Raji (cell line): ENCODE results near the gene EPHB2.

ENCODE experiments used
- POLR2A ChIP-seq: IDR thresholded peaks from 2 replicates; pipeline ENCODE4 v1.6.1; 2011; ENCODE audit warnings: low read depth, low read length, control low read depth; ENCODE audit not compliant: insufficient read depth

Gene EPHB2

GRCh38 chr1:22683547-22683946 is 27.1 kb upstream of the EPHB2 start:
- no peak for TF ChIP-seq POLR2A

- TF ChIP-seq POLR2A: no peak
These were observed 25.0 kb upstream of the EPHB2 start for GRCh38 chr1:22685591-22686059.

DNA sequence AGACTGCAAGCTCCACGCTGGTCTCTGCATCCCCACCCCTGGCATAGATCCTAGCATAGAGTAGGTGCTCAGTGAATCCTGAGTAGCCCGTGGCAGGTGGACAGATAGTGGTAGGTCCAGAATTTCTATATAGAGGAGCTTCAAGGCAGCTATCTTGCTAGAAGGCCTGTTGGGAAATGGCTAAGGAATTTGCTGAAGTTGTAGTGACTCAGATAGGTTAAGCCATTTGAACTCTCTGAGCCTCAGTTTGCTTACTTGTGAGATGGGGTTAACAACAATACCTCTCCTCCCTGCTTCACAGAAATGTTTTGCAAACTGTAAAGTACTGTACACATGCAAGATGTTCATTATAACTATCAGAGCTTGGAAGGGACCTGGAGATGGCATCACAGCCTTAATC is 23.4 kb upstream of the EPHB2 start:
- no peak for TF ChIP-seq POLR2A

- no peak for TF ChIP-seq POLR2A
These were observed 22.2 kb upstream of the EPHB2 start for GRCh38 chr1:22688466-22688865.

DNA sequence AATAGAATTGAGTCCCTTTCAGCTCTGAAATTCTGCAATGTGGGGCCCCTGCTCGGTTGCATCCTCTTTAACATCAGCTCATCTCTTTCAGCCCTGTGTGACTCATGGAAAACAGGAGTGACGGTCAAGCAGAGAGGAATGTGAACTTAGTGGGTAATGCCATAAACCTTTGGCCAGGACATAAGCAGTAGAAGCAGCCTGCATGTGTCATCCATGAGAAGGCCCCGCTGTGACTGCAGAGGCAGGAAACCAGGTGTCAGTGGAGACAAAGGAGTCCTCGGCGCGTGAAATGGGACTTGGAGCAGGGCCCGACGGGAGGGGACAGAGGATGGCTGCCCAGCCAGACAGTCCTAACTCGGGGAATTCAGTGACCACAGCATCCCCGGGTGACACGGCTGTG is 21.1 kb upstream of the EPHB2 start:
- TF ChIP-seq POLR2A: no peak

GRCh38 chr1:22691031-22691753 is 19.4 kb upstream of the EPHB2 start:
- no peak for TF ChIP-seq POLR2A

DNA sequence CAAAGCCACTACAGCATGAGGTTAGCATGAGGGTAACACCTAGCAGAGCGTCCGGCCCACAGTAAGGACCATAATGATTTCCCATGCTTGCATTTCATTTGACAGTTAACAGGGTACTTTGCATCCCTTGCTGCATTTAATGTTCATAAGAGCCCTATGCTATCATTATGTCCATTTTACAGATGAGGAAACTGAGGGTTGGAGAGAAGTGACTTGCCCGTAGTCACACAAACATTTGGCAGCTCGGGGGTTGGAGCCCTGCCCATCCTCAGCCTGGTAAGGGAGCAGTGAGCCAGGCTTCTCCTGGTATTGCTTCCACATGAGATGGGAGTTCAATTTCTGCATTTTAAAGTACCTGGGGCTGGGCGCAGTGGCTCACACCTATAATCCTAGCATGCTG is 16.5 kb upstream of the EPHB2 start:
- no peak for TF ChIP-seq POLR2A

DNA sequence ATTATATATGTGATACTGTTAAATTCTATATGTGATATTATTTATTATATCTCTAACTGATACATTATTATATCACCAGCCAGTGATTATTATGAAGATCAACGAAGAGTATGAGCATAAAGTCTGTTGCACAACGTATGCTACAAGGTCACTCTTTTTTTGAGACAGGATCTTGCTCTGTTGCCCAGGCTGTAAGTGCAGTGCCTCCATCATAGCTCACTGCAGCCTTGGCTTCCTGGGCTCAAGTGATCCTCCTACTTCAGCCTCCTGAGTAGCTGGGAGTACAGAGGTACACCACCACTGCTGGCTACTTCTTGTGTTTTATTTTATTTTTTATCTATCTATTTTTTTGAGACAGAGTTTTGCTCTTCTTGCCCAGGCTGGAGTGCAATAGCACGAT is 14.0 kb upstream of the EPHB2 start:
- no peak for TF ChIP-seq POLR2A

DNA sequence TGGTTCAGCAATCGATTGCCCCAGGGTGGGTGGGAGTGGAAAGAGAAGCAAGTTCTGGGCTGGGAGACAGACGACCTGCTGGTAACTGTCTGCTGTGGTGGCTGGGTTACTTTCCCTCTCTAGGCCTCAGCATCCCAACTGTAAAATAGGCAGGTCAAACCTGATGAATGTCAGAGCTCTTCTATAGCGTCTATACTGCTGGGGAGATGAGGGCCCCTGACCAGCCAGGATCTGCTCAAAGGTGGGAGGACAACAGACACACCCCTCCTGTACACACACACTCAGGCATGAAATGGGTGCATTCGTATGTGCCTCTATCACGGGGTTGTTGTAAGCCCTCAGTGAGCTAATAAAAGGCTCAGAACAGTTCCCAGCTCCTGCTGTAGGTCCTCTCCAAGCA is 12.7 kb upstream of the EPHB2 start:
- no peak for TF ChIP-seq POLR2A

DNA sequence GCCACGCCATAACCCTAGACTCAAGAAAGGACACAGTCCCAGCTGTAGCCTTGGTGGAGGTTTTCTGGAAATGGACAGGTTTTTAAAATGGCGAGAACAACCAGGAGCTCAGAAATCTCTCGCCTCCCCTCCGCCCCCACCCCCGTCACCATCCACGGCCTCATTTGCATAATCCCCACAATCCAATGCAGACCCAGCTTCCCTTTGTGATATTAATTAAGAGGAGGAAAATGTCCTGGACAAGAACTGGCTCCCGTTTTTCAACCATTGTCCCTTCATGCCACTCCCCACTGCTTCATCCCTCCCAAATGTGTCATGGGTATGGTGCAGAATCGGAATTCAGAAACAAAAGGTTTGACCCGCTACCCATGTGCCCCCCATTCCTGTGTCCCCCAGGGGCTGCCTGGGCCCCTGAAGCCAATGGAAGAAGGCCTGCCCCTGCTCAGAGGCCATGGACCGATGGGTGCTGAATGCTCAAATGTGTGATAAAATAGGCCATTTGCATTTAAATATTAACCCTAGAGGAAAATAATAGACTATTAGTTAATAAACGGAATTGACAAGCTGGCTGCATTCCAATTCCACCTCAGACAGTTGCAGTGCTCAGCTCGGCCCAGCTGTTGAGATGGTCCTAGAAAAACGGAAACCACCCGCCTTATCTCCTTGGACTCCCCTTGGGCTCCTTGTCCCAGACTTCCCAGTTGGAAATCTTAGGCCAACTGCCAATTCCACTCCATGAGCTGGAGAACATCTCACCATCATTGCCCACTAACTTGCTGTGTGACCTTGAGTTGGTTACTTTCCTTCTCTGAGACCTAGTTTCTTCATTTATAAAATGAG is 10.7 kb upstream of the EPHB2 start:
- TF ChIP-seq POLR2A: no peak

GRCh38 chr1:22702296-22703085 is 8.1 kb upstream of the EPHB2 start:
- no peak for TF ChIP-seq POLR2A

GRCh38 chr1:22704440-22705067 is 6.1 kb upstream of the EPHB2 start:
- TF ChIP-seq POLR2A: no peak

GRCh38 chr1:22705586-22705985 is 5.1 kb upstream of the EPHB2 start:
- no peak for TF ChIP-seq POLR2A

- no peak for TF ChIP-seq POLR2A
These were observed 1.9 kb upstream of the EPHB2 start for GRCh38 chr1:22708777-22709176.

- TF ChIP-seq POLR2A: no peak
These were observed 1.4 kb upstream of the EPHB2 start for GRCh38 chr1:22709227-22709626.
